Tibial artery (tissue), 4 donors: ENCODE measurements around the gene SPATA45.

Experiments used
- DNase-seq, 2 donors: peaks; one replicate each; pipeline ENCODE4 v3.0.0-alpha.2; 2019
- H3K27ac ChIP-seq, 2 donors: fragments of 200-600 bp; sonication (generic) in 1 of 2; 1 replicate in 1 of 2; 2 replicates in 1 of 2; pipeline ENCODE4 v1.5.1; 2018 to 2019; ENCODE audit warnings: mild to moderate bottlenecking in 1 of 2
- H3K27me3 ChIP-seq, 2 donors: fragments of 200-600 bp; sonication (generic) in 1 of 2; one replicate each; pipeline versions ENCODE4 v1.5.1 to v1.6.0; 2016 to 2019
- H3K36me3 ChIP-seq, 3 donors: fragments of 200-600 bp; sonication (generic) in 2 of 3; one replicate each; pipeline ENCODE4 v1.5.1; 2016 to 2019; ENCODE audit warnings: mild to moderate bottlenecking in 2 of 3
- H3K4me1 ChIP-seq, 4 donors: fragments of 200-600 bp; sonication (generic) in 2 of 4; 1 replicate in 3 of 4; 2 replicates in 1 of 4; pipeline ENCODE4 v1.5.1; 2016 to 2019
- H3K4me3 ChIP-seq, 2 donors: fragments of 200-600 bp; sonication (generic) in 1 of 2; 1 replicate in 1 of 2; 2 replicates in 1 of 2; pipeline ENCODE4 v1.5.1; 2018 to 2019; ENCODE audit warnings: mild to moderate bottlenecking in 2 of 2
- H3K9me3 ChIP-seq, 3 donors: fragments of 200-600 bp; sonication (generic) in 1 of 3; one replicate each; pipeline ENCODE4 v1.5.1; 2016 to 2019
- intact Hi-C: fragments of 100-400 bp; cut with DNase I; formaldehyde crosslinking; loops from one replicate; pipeline ENCODE4 v1.15.0; 2023; ENCODE audit warnings: low total_unique reads
- TF ChIP-seq, protein P1 (sequence below), 2 experiments: fragments of 200-600 bp in 1 of 2; fragments of 450-650 bp in 1 of 2; IDR thresholded peaks; one replicate each; pipeline ENCODE4 v1.5.1; 2017 to 2019; ENCODE audit warnings: antibody characterized with exemption in 2 of 2, mild to moderate bottlenecking in 1 of 2, moderate library complexity in 1 of 2

The SPATA45 gene

GRCh38 chr1:212819726-212820125, 27.7 kb downstream of the SPATA45 start:
- Histone ChIP-seq H3K27me3 (no peaks in the 10 kb centered on the region), H3K36me3 (no peaks in the 10 kb centered on the region), H3K9me3 (no peaks in the 10 kb centered on the region), H3K4me3 (no peak overlapping the region), H3K4me1 (no peaks in the 10 kb centered on the region), H3K27ac (no peak overlapping the region)
- TF ChIP-seq, protein P1, sequence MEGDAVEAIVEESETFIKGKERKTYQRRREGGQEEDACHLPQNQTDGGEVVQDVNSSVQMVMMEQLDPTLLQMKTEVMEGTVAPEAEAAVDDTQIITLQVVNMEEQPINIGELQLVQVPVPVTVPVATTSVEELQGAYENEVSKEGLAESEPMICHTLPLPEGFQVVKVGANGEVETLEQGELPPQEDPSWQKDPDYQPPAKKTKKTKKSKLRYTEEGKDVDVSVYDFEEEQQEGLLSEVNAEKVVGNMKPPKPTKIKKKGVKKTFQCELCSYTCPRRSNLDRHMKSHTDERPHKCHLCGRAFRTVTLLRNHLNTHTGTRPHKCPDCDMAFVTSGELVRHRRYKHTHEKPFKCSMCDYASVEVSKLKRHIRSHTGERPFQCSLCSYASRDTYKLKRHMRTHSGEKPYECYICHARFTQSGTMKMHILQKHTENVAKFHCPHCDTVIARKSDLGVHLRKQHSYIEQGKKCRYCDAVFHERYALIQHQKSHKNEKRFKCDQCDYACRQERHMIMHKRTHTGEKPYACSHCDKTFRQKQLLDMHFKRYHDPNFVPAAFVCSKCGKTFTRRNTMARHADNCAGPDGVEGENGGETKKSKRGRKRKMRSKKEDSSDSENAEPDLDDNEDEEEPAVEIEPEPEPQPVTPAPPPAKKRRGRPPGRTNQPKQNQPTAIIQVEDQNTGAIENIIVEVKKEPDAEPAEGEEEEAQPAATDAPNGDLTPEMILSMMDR (IDR thresholded peaks at IDR 0.05), result no peak
- intact Hi-C loops, result loop anchor here (10.0 kb wide), 1 partner anchor 175 kb away; no protein-coding TSS in a partner anchor
- no peak for DNase-seq

- Histone ChIP-seq H3K9me3 (no peaks in the 10 kb centered on the region), H3K4me3 (no peak overlapping the region), H3K36me3 (peaks cover 0 to 11% (median 9%) of the 10 kb centered on the region in 3 donors), H3K4me1 (no peaks in the 10 kb centered on the region), H3K27ac (no peak overlapping the region), H3K27me3 (no peaks in the 10 kb centered on the region)
- DNase-seq, result no peak
- intact Hi-C loops, result loop anchor here (10.0 kb wide), 1 partner anchor 178 kb away; no protein-coding TSS in a partner anchor
- TF ChIP-seq, protein P1 (IDR thresholded peaks at IDR 0.05), result no peak
Observed at GRCh38 chr1:212816567-212817278, 30.7 kb downstream of the SPATA45 start.

DNA sequence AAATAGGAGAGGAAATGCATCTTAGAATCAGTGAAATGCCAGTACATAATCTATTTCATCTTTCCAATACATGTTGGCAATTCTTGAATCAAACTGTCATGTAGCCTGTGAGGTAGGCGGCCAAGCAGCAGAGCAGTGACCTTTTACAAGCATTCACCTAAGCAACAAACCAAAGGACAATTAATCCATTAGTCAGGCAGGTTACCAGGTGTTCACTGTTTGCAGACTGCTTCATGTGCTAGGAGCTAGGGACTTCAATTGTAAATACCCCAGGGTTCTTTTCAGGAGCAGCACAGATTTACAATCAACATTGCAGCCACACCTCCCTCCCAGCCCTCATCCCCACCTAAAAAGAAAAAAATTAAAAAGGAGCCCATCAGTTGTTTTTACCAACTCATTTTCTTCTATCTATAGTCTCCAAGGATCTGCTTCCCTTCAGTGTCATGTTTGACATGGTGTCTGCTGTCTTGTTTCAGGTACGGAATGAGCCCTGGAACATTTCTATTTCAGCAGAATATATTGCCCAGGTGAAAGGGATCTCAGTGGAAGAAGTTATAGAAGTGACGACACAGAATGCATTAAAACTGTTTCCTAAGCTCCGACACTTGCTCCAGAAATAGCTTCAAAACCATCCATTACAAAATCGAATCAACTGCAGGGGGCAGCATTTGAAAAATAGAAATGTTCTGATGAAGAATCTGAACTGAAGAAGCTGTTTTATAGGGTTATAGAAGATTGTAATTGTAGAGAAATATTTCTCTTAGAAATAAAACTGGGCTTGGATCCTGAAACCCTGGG, 32.7 kb downstream of the SPATA45 start:
- intact Hi-C loops, result loop anchor here (10.0 kb wide), 1 partner anchor 180 kb away; no protein-coding TSS in a partner anchor
- H3K4me1 ChIP-seq, result no peaks in the 10 kb centered on the region
- no peak for DNase-seq
- no peaks in the 10 kb centered on the region for H3K27me3 ChIP-seq
- H3K36me3 ChIP-seq, result peaks cover 0 to 19% (median 9%) of the 10 kb centered on the region in 3 donors
- TF ChIP-seq, protein P1 (IDR thresholded peaks at IDR 0.05), result peak in 1 of 2 experiments; percentile 18
- no peak overlapping the region for H3K27ac ChIP-seq
- H3K4me3 ChIP-seq, result no peak overlapping the region
- no peaks in the 10 kb centered on the region for H3K9me3 ChIP-seq

- Histone ChIP-seq H3K27ac (no peak overlapping the region), H3K4me3 (no peak overlapping the region), H3K9me3 (no peaks in the 10 kb centered on the region), H3K27me3 (no peaks in the 10 kb centered on the region), H3K36me3 (peaks cover 18 to 62% (median 31%) of the 10 kb centered on the region in 3 donors), H3K4me1 (no peaks in the 10 kb centered on the region)
- intact Hi-C loops, result no loop called here
- TF ChIP-seq, protein P1 (IDR thresholded peaks at IDR 0.05), result no peak
- DNase-seq, result no peak
Observed at GRCh38 chr1:212805767-212806166, 41.7 kb downstream of the SPATA45 start.

- DNase-seq, result no peak
- H3K27ac ChIP-seq, result no peak overlapping the region
- peaks cover 4 to 55% (median 32%) of the 10 kb centered on the region in 3 donors for H3K36me3 ChIP-seq
- intact Hi-C loops, result loop anchor here (10.0 kb wide), 2 partner anchors 57 to 323 kb away; partner anchors contain the start of gene FLVCR1
- no peaks in the 10 kb centered on the region for H3K9me3 ChIP-seq
- H3K4me1 ChIP-seq, result peaks cover 0 to 6% (median 0%) of the 10 kb centered on the region in 4 donors
- no peaks in the 10 kb centered on the region for H3K27me3 ChIP-seq
- no peak overlapping the region for H3K4me3 ChIP-seq
- TF ChIP-seq, protein P1 (IDR thresholded peaks at IDR 0.05), result no peak
Observed at GRCh38 chr1:212797681-212798080, 49.8 kb downstream of the SPATA45 start.
